ENCODE measurements around the gene ACAP2.

Gene ACAP2

DNA sequence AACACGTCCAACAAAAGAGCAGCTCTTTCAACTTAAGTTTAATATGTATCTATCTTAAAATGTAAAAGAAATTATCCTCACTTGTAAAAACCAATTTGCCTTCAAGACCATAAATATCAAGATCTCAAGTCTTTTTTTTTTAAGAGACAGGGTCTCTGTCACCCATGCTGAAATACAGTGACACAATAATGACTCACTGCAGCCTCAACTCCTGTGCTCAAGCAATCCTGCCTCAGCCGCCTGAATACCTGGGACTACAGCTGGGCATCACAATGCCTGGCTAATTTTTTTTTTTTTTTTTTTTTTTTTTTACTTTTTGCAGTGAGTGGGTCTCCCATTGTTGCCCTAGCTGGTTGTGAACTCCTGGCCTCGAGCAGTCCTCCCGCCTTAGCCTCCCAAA lies 26.0 kb downstream of the ACAP2 start:
- TF ChIP-seq, protein P1, sequence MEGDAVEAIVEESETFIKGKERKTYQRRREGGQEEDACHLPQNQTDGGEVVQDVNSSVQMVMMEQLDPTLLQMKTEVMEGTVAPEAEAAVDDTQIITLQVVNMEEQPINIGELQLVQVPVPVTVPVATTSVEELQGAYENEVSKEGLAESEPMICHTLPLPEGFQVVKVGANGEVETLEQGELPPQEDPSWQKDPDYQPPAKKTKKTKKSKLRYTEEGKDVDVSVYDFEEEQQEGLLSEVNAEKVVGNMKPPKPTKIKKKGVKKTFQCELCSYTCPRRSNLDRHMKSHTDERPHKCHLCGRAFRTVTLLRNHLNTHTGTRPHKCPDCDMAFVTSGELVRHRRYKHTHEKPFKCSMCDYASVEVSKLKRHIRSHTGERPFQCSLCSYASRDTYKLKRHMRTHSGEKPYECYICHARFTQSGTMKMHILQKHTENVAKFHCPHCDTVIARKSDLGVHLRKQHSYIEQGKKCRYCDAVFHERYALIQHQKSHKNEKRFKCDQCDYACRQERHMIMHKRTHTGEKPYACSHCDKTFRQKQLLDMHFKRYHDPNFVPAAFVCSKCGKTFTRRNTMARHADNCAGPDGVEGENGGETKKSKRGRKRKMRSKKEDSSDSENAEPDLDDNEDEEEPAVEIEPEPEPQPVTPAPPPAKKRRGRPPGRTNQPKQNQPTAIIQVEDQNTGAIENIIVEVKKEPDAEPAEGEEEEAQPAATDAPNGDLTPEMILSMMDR (IDR thresholded peaks at IDR 0.05; ENCODE audit: low read depth, low read length): no peak
- no peak for DNase-seq (ENCODE audit: extremely low read depth, low read depth)

DNA sequence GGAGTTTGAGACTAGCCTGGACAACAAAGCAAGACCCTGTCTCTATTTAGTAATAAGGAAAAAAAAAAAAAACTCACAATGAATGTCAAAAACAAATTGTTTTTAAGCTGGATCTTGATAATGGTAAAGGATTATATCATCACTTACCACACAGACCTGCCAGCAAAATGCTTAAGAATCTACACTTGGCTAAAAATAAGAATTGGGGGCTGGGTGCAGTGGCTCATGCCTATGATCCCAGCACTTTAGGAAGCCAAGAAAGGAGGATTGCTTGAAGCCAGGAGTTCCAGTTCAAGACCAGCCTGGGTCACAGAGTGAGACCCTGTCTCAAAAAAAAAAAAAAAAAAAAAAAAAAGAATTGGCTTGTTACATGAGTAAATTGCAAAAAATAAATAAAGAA lies 31.0 kb downstream of the ACAP2 start:
- no peak for DNase-seq (ENCODE audit: extremely low read depth, low read depth)
- TF ChIP-seq, protein P1 (IDR thresholded peaks at IDR 0.05; ENCODE audit: low read depth, low read length): no peak

GRCh38 chr3:195410546-195410945 lies 32.3 kb downstream of the ACAP2 start:
- TF ChIP-seq, protein P1 (IDR thresholded peaks at IDR 0.05; ENCODE audit: low read depth, low read length): no peak
- no peak for DNase-seq (ENCODE audit: extremely low read depth, low read depth)

GRCh38 chr3:195407531-195408409 lies 35.0 kb downstream of the ACAP2 start:
- TF ChIP-seq, protein P1 (IDR thresholded peaks at IDR 0.05; ENCODE audit: low read depth, low read length): no peak
- DNase-seq (ENCODE audit: extremely low read depth, low read depth): no peak

GRCh38 chr3:195405651-195406050 lies 37.2 kb downstream of the ACAP2 start:
- no peak for DNase-seq (ENCODE audit: extremely low read depth, low read depth)
- TF ChIP-seq, protein P1 (IDR thresholded peaks at IDR 0.05; ENCODE audit: low read depth, low read length): no peak

GRCh38 chr3:195403841-195404408 lies 38.9 kb downstream of the ACAP2 start:
- no peak for DNase-seq (ENCODE audit: extremely low read depth, low read depth)
- TF ChIP-seq, protein P1 (IDR thresholded peaks at IDR 0.05; ENCODE audit: low read depth, low read length): no peak

GRCh38 chr3:195403244-195403643 lies 39.6 kb downstream of the ACAP2 start:
- DNase-seq (ENCODE audit: extremely low read depth, low read depth): no peak
- TF ChIP-seq, protein P1 (IDR thresholded peaks at IDR 0.05; ENCODE audit: low read depth, low read length): no peak

All from AG09319 (cell line).